Smooth muscle cell of bladder (primary cell): ENCODE data around the gene LAMA4. TPM values are rescaled to one million over a fixed set of nuclear protein-coding genes. Genes with fewer than 3 reads are reported as not detected.

Experiments
- total RNA-seq: library from RNA; depleted of rRNA; stranded (reverse); fragments of >200 nt; gene quantifications from 2 replicates; pipeline ENCODE4 v1.2.3, GENCODE V29; 2014

The LAMA4 gene, protein sequence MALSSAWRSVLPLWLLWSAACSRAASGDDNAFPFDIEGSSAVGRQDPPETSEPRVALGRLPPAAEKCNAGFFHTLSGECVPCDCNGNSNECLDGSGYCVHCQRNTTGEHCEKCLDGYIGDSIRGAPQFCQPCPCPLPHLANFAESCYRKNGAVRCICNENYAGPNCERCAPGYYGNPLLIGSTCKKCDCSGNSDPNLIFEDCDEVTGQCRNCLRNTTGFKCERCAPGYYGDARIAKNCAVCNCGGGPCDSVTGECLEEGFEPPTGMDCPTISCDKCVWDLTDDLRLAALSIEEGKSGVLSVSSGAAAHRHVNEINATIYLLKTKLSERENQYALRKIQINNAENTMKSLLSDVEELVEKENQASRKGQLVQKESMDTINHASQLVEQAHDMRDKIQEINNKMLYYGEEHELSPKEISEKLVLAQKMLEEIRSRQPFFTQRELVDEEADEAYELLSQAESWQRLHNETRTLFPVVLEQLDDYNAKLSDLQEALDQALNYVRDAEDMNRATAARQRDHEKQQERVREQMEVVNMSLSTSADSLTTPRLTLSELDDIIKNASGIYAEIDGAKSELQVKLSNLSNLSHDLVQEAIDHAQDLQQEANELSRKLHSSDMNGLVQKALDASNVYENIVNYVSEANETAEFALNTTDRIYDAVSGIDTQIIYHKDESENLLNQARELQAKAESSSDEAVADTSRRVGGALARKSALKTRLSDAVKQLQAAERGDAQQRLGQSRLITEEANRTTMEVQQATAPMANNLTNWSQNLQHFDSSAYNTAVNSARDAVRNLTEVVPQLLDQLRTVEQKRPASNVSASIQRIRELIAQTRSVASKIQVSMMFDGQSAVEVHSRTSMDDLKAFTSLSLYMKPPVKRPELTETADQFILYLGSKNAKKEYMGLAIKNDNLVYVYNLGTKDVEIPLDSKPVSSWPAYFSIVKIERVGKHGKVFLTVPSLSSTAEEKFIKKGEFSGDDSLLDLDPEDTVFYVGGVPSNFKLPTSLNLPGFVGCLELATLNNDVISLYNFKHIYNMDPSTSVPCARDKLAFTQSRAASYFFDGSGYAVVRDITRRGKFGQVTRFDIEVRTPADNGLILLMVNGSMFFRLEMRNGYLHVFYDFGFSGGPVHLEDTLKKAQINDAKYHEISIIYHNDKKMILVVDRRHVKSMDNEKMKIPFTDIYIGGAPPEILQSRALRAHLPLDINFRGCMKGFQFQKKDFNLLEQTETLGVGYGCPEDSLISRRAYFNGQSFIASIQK (N-terminal part only)
- total RNA-seq: 385 and 421 TPM in 2 replicates

GRCh38 chr6:112253841-112254816 is at the start of gene LAMA4:
LAMA4 (minus strand) TSS chr6:112254567; CDS start chr6:112254150, 417 bp downstream.

DNA sequence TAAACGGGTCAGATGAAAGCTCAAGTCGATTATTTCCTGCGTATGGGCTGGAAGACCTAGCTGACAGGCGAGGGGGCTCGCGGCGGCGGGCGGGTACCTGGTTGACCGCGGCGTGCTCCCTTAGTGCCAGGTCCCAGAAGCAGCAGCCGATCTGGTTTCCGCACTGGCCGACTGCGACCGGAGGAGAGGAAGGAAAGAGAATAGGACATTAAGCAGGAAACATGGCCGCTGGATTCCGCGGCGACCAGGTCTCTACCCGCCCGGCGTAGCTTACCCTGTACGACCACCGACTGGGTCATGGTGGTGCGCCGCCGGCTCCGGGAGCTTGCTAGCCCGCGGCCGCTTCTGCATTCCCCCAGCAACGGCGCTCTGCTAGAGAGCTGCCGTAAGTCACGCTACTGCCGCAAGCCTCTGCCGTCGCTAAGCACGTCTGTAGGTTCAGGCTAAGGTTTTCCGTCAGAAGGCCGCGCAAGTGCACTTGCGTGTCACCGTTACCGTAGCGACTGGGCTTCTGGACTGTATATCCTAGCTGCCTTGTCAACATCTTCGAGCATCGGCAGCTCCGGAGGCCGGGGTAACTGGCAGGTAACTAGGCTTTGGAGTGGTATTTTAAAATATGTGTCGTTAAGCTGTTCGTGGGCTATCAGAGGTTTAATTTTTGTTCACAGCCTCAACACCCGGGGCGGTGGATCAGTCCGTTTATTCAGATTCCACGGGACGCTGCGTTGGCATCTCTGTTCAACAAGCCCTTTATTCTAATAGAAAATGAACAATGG is 167.0 kb downstream of the LAMA4 start, which contains the start of the genes FAM229B and TUBE1:
FAM229B (plus strand) TSS at position 456 of the 776 bp plus-strand sequence. CDS start 11,693 bp downstream, outside the sequence.
TUBE1 (minus strand) TSS at position 347 of the 776 bp plus-strand sequence; CDS start at position 299, 48 bp downstream.

Other genes starting within 250 kb of the LAMA4 start
- not detected in 2 replicates for gene CCN6, start 200.5 kb downstream of the LAMA4 start, total RNA-seq
- gene TUBE1, start 167.1 kb downstream of the LAMA4 start, total RNA-seq: 21.2 and 36.4 TPM in 2 replicates
- gene FAM229B, start 167.0 kb downstream of the LAMA4 start, total RNA-seq: 35.7 and 38.8 TPM in 2 replicates
- gene RFPL4B, start 92.8 kb upstream of the LAMA4 start, total RNA-seq: under 0.01 TPM in 1 of 2 replicates, not detected in the other